Breast epithelium (tissue), 4 donors: ENCODE data around the gene INAFM2. TPM values are rescaled to one million over a fixed set of nuclear protein-coding genes. Genes with fewer than 3 reads are reported as not detected.

Experiments
- DNase-seq, 2 donors: peaks; one replicate each; pipeline ENCODE4 v3.0.0-alpha.2; 2019; ENCODE audit warnings: low spot score in 2 of 2
- H3K27ac ChIP-seq, 2 donors: fragments of 200-600 bp; sonication (generic) in 1 of 2; one replicate each; pipeline ENCODE4 v1.5.1; 2016 to 2019; ENCODE audit warnings: mild to moderate bottlenecking in 1 of 2
- H3K27me3 ChIP-seq, 2 donors: fragments of 200-600 bp; sonication (generic) in 1 of 2; one replicate each; pipeline versions ENCODE4 v1.5.1 to v1.6.0; 2017 to 2019; ENCODE audit warnings: control low read depth in 1 of 2, mild to moderate bottlenecking in 1 of 2
- H3K36me3 ChIP-seq: fragments of 200-600 bp; one replicate; pipeline ENCODE4 v1.5.1; 2019
- H3K4me1 ChIP-seq, 2 donors: fragments of 200-600 bp; sonication (generic); one replicate each; pipeline ENCODE4 v1.5.1; 2016 to 2019; ENCODE audit warnings: control low read depth in 1 of 2
- H3K4me3 ChIP-seq, 3 donors: fragments of 200-600 bp; sonication (generic); 1 replicate in 2 of 3; 2 replicates in 1 of 3; pipeline ENCODE4 v1.5.1; 2016 to 2019; ENCODE audit warnings: mild to moderate bottlenecking in 3 of 3, moderate library complexity in 2 of 3
- H3K9me3 ChIP-seq, 2 donors: fragments of 200-600 bp; sonication (generic) in 1 of 2; one replicate each; pipeline ENCODE4 v1.5.1; 2016 to 2019; ENCODE audit warnings: control low read depth in 1 of 2
- CTCF ChIP-seq, 3 donors: fragments of 450-650 bp; IDR thresholded peaks; one replicate each; pipeline ENCODE4 v1.5.1; 2016 to 2017; ENCODE audit warnings: antibody characterized with exemption in 3 of 3, mild to moderate bottlenecking in 3 of 3, moderate library complexity in 3 of 3
- POLR2A ChIP-seq: fragments of 450-650 bp; IDR thresholded peaks from one replicate; pipeline ENCODE4 v1.6.1; 2016; ENCODE audit warnings: antibody characterized with exemption, mild to moderate bottlenecking, moderate library complexity
- POLR2AphosphoS5 ChIP-seq, 3 donors: sonication (generic); formaldehyde crosslinking; IDR thresholded peaks; one replicate each; pipeline ENCODE4 v1.6.1; 2017; ENCODE audit warnings: antibody characterized with exemption in 3 of 3
- intact Hi-C: fragments of 100-400 bp; cut with DNase I; formaldehyde crosslinking; loops from one replicate; pipeline ENCODE4 v1.15.1; 2023; ENCODE audit warnings: low total_unique reads
- total RNA-seq, 3 donors: library from RNA; depleted of rRNA; stranded (reverse); fragments of >200 nt; gene quantifications; one replicate each; pipeline ENCODE4 v1.1.0, GENCODE V29; 2016

The INAFM2 gene
- total RNA-seq, 3 donors from 2014 or later: 5.1 to 17.3 (median 12.5) TPM

DNA sequence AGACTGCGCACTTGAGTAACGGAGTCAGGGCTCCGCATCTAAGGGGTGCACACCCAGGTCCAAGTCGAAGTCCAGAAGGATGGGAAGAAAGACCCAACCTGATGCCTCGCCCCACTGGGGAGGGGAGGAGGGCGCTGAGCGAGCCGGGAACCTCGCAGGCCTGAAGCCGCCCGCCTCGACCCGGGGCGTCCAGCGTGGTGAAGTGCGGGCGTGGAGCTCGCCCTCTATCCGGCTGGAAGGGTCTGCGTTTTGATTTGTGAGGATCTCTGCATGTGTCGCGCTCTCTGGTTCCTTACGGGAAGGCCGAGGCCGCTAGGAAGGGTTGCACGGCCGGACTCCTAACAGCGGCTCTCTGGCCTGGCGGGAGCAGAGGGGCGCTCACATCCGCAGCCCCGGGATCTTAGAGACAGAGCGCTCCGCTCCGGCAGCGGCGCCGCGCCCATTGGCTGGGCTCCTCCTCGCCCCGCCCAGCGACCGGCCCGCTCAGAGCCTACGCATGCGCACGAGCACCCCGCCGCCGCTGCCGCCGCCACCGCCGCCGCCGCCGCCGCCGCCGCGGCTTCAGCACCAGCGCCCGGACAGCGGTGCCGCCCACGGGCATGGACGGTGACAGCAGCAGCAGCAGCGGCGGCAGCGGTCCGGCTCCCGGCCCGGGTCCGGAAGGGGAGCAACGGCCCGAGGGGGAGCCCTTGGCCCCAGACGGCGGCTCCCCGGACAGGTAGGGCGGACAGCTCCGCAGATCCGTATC lies 34.4 kb downstream of the INAFM2 start, which contains the start of gene DISP2:
TSS of gene DISP2 (plus strand) at position 497 of the 748 bp plus-strand sequence. CDS start at position 600, 103 bp downstream.
- TF ChIP-seq POLR2A (no peak), POLR2AphosphoS5 (IDR thresholded peaks at IDR 0.05) (no peak), CTCF (IDR thresholded peaks at IDR 0.05) (no peak)
- H3K27me3 ChIP-seq: no peaks in the 10 kb centered on the region
- H3K27ac ChIP-seq: no peak within 1 kb of the TSS
- peaks cover 4 to 6% of the 10 kb centered on the region in 2 donors for H3K4me1 ChIP-seq
- H3K4me3 ChIP-seq: peak within 1 kb of the TSS; percentile 34 to 67 (median 49)
- intact Hi-C loops: no loop called here
- DNase-seq: peak; percentile 76 to 88
- no peaks in the 10 kb centered on the region for H3K36me3 ChIP-seq
- H3K9me3 ChIP-seq: no peaks in the 10 kb centered on the region

GRCh38 chr15:40358471-40359353 lies 35.2 kb downstream of the INAFM2 start:
- intact Hi-C loops: no loop called here
- no peaks in the 10 kb centered on the region for H3K36me3 ChIP-seq
- peaks cover 4 to 6% of the 10 kb centered on the region in 2 donors for H3K4me1 ChIP-seq
- TF ChIP-seq POLR2AphosphoS5 (IDR thresholded peaks at IDR 0.05): no peak
- no peak for TF ChIP-seq CTCF (IDR thresholded peaks at IDR 0.05)
- TF ChIP-seq POLR2A: no peak
- H3K9me3 ChIP-seq: no peaks in the 10 kb centered on the region
- no peaks in the 10 kb centered on the region for H3K27me3 ChIP-seq
- H3K4me3 ChIP-seq: peak overlapping the region; percentile 34 to 67 (median 49)
- no peak for DNase-seq
- no peak overlapping the region for H3K27ac ChIP-seq

DNA sequence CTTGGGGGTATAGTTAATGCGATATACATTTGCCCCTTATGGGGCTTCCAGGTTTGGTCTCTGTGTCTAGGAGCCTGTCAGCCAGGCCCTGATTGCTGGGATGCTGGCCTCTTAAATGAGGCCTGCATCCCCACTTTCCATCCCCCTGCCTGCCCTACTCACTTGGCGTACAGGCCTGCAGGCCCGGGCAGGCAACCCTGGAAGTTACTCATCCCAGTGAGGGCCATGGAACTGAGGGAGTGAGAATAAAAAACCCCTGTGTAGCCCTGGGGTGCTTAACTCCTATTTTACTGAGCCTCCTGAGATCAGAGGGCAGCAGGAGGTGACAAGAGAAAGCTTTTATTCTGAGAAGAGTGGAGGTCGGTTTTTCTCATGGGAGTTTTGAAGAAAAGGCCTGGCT lies 36.5 kb downstream of the INAFM2 start:
- Histone ChIP-seq H3K27me3 (no peaks in the 10 kb centered on the region), H3K4me1 (peaks cover 4 to 6% of the 10 kb centered on the region in 2 donors), H3K27ac (no peak overlapping the region), H3K36me3 (no peaks in the 10 kb centered on the region), H3K9me3 (no peaks in the 10 kb centered on the region), H3K4me3 (no peak overlapping the region)
- DNase-seq: no peak
- intact Hi-C loops: loop anchor here (10.0 kb wide), 1 partner anchor 65 kb away; no protein-coding TSS in a partner anchor
- TF ChIP-seq POLR2AphosphoS5 (IDR thresholded peaks at IDR 0.05) (no peak), POLR2A (no peak), CTCF (IDR thresholded peaks at IDR 0.05) (no peak)

DNA sequence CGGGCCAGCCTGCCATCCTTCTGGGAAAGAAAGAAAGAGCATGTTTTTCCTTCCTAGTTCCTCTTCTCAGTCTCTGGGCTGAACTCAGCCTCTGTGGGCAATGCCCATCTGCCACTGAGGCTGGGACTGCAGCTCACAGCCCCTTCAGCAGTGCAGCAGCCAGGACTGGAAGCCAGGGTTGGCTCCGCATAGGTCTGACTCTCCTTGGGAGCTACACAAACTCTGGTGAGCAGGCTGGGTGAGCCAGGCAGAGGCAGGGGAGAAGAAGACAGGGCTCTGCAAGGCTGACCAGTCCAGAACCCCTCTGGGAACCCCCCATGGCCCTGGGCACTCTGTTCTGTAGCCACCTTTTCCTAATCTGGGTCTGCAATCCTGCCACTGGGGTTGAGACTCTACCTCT lies 38.1 kb downstream of the INAFM2 start:
- H3K9me3 ChIP-seq: no peaks in the 10 kb centered on the region
- no peaks in the 10 kb centered on the region for H3K27me3 ChIP-seq
- no peaks in the 10 kb centered on the region for H3K36me3 ChIP-seq
- TF ChIP-seq CTCF (IDR thresholded peaks at IDR 0.05) (no peak), POLR2A (no peak), POLR2AphosphoS5 (IDR thresholded peaks at IDR 0.05) (no peak)
- peaks cover 4 to 6% of the 10 kb centered on the region in 2 donors for H3K4me1 ChIP-seq
- H3K4me3 ChIP-seq: no peak overlapping the region
- DNase-seq: no peak
- no peak overlapping the region for H3K27ac ChIP-seq
- intact Hi-C loops: loop anchor here (10.0 kb wide), 1 partner anchor 63 kb away; no protein-coding TSS in a partner anchor
